Smooth muscle cell (in vitro differentiated cells): ENCODE results near the gene LARGE2. TPM values are rescaled to one million over a fixed set of nuclear protein-coding genes. Genes with fewer than 3 reads are reported as not detected.
"Not testable (repeated sequence)": the region's sequence is repeated elsewhere in the genome, so short reads cannot be mapped to it uniquely, and the experiment has no call there.

Source experiments
- DNase-seq: peaks from one replicate; lab custom pipeline; 2025; ENCODE audit not compliant: unreplicated experiment; lab: John Stamatoyannopoulos, UW
- H2AFZ ChIP-seq: fragments of 200-600 bp; sonication (generic); 2 replicates; pipeline ENCODE4 v1.6.0; 2016; ENCODE audit warnings: antibody characterized with exemption, low read depth, mild to moderate bottlenecking
- H3F3A ChIP-seq: fragments of 200-600 bp; sonication (generic); 2 replicates; pipeline ENCODE4 v1.6.0; 2017; ENCODE audit warnings: antibody characterized with exemption, low read depth
- H3K27ac ChIP-seq: fragments of 200-600 bp; sonication (generic); 2 replicates; pipeline ENCODE4 v1.5.1; 2016; ENCODE audit warnings: low read depth, mild to moderate bottlenecking
- H3K27me3 ChIP-seq: fragments of 200-600 bp; sonication (generic); 2 replicates; pipeline ENCODE4 v1.6.1; 2016; ENCODE audit warnings: low read depth, mild to moderate bottlenecking
- H3K36me3 ChIP-seq: fragments of 200-600 bp; sonication (generic); 2 replicates; pipeline ENCODE4 v1.5.1; 2016; ENCODE audit warnings: low read depth
- H3K4me1 ChIP-seq: fragments of 200-600 bp; sonication (generic); 2 replicates; pipeline ENCODE4 v1.5.1; 2016; ENCODE audit warnings: low read depth
- H3K4me2 ChIP-seq: fragments of 200-600 bp; sonication (generic); 2 replicates; pipeline ENCODE4 v1.6.0; 2016; ENCODE audit warnings: mild to moderate bottlenecking
- H3K4me3 ChIP-seq: fragments of 200-600 bp; sonication (generic); 2 replicates; pipeline ENCODE4 v1.5.1; 2016; ENCODE audit warnings: mild to moderate bottlenecking
- H3K79me2 ChIP-seq: fragments of 200-600 bp; sonication (generic); 2 replicates; pipeline ENCODE4 v1.6.0; 2016; ENCODE audit warnings: low read depth, mild to moderate bottlenecking
- H3K9ac ChIP-seq: fragments of 200-600 bp; sonication (generic); 2 replicates; pipeline ENCODE4 v1.6.0; 2016; ENCODE audit warnings: low read depth
- H3K9me3 ChIP-seq: fragments of 200-600 bp; sonication (generic); replicated peaks from 2 replicates; pipeline ENCODE4 v1.5.1; 2016; ENCODE audit warnings: low read depth
- H4K20me1 ChIP-seq: fragments of 200-600 bp; sonication (generic); 2 replicates; pipeline ENCODE4 v1.6.0; 2016; ENCODE audit warnings: low read depth
- WGBS: methylation state at CpG from one replicate; pipeline ENCODE4 v1.1.7; 2016; ENCODE audit warnings: low lambda C conversion rate; 5-methylcytosine and 5-hydroxymethylcytosine counted together
- polyA plus RNA-seq: library from polyadenylated mRNA; unstranded; fragments of >200 nt; fragmentation: Nextera tagmentation; extraction: Ambion mirVana; gene quantifications from 2 replicates; pipeline ENCODE4 v1.2.1, GENCODE V29; 2016
- total RNA-seq: library from RNA; depleted of rRNA; stranded (reverse); fragments of >200 nt; gene quantifications from 2 replicates; pipeline ENCODE4 v1.2.3, GENCODE V29; 2014
- TF ChIP-seq, protein P1 (sequence below): fragments of 200-600 bp; sonication (generic); IDR thresholded peaks from 2 replicates; pipeline ENCODE4 v1.5.1; 2017; ENCODE audit warnings: borderline replicate concordance, mild to moderate bottlenecking, antibody characterized with exemption; ENCODE audit not compliant: insufficient read depth, poor library complexity, severe bottlenecking

Gene LARGE2
- total and polyA plus RNA-seq, 2 experiments from 2014 or later: 0.40 to 0.46 TPM

DNA sequence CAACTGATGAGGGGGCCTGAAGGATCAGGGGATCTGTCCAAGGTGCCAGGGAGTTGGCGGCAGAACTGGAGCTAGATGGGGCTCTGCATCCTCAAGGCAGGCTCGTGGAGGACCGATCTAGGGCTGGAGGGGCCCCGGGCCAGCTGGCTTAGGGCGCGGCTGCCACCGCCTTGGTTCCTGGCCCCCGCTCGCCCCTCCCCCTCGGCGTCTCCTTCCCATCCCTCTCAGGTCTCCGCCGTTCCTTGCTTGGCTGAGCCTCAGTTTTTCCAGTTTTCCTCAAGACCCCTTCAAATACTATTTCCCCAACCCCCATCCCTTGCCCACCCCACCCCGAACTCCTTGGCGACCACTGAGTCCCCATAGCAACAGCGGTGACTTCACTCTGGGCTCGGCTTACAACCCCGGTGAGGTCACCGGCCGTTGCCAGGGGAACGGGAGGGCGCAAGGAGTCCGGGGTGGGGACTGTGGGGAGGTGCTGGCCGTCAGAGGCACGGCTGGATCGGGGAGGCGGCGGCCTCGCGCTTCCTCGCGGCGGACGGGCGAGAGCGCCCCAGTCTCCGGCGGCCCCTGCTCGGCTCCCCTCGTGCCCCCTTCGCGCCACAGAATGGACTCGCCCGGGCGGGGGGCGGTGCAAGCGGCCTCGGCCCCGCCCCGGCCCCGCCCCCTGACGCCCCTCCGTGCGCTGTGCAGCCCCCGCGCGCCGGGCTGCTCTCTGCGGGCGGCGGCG is 22.8 kb upstream of the LARGE2 start:
- no peaks in the 10 kb centered on the region for H3K27me3 ChIP-seq
- no peaks in the 10 kb centered on the region for H3F3A ChIP-seq
- H3K4me1 ChIP-seq: peaks cover 24% of the 10 kb centered on the region
- H3K79me2 ChIP-seq: no peaks in the 10 kb centered on the region
- peak overlapping the region; percentile 68 for H3K4me3 ChIP-seq
- H3K36me3 ChIP-seq: no peaks in the 10 kb centered on the region
- peaks cover 9% of the 10 kb centered on the region for H4K20me1 ChIP-seq
- no peak overlapping the region for H2AFZ ChIP-seq
- H3K4me2 ChIP-seq: peak overlapping the region; percentile 99
- 1% methylated on average over 27 of the region's 62 CpGs for whole genome bisulfite sequencing
- H3K27ac ChIP-seq: peak overlapping the region; percentile 72
- H3K9ac ChIP-seq: peak overlapping the region; percentile 97
- H3K9me3 ChIP-seq: no peaks in the 10 kb centered on the region
- peak; percentile 47 for DNase-seq
- TF ChIP-seq, protein P1, sequence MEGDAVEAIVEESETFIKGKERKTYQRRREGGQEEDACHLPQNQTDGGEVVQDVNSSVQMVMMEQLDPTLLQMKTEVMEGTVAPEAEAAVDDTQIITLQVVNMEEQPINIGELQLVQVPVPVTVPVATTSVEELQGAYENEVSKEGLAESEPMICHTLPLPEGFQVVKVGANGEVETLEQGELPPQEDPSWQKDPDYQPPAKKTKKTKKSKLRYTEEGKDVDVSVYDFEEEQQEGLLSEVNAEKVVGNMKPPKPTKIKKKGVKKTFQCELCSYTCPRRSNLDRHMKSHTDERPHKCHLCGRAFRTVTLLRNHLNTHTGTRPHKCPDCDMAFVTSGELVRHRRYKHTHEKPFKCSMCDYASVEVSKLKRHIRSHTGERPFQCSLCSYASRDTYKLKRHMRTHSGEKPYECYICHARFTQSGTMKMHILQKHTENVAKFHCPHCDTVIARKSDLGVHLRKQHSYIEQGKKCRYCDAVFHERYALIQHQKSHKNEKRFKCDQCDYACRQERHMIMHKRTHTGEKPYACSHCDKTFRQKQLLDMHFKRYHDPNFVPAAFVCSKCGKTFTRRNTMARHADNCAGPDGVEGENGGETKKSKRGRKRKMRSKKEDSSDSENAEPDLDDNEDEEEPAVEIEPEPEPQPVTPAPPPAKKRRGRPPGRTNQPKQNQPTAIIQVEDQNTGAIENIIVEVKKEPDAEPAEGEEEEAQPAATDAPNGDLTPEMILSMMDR: no peak

DNA sequence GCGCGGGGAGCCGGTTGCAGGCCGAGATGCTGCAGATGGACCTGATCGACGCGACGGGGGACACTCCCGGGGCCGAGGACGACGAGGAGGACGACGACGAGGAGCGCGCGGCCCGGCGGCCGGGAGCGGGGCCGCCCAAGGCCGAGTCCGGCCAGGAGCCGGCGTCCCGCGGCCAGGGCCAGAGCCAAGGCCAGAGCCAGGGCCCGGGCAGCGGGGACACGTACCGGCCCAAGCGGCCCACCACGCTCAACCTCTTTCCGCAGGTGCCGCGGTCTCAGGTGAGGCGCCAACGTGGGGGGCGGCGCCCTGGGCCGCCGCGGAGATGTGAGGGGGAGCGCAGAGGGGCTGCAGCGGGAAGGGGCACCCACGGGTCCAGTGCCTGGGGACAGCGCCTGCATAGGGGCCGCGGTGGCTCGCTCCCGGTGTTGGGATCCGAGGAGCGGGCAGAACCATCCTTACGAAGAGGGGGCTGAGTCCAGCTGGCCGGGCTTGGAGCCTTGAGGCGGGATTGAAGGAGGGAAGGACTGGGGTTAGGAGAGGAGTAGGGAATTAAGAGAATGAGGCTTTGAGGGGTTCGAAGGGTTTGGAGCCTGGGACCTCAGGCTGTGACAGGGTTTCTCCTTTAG is 22.2 kb upstream of the LARGE2 start:
- not testable (repeated sequence) for H3F3A ChIP-seq, H3K36me3 ChIP-seq, H3K27ac ChIP-seq, H3K79me2 ChIP-seq, H3K9me3 ChIP-seq, H3K27me3 ChIP-seq, H2AFZ ChIP-seq, H4K20me1 ChIP-seq, DNase-seq
- H3K4me1 ChIP-seq: peaks cover 24% of the 10 kb centered on the region
- peak overlapping the region; percentile 99 for H3K4me2 ChIP-seq
- H3K4me3 ChIP-seq: peak overlapping the region; percentile 68
- WGBS: 5% methylated on average over 25 of the region's 59 CpGs
- H3K9ac ChIP-seq: peak overlapping the region; percentile 97

DNA sequence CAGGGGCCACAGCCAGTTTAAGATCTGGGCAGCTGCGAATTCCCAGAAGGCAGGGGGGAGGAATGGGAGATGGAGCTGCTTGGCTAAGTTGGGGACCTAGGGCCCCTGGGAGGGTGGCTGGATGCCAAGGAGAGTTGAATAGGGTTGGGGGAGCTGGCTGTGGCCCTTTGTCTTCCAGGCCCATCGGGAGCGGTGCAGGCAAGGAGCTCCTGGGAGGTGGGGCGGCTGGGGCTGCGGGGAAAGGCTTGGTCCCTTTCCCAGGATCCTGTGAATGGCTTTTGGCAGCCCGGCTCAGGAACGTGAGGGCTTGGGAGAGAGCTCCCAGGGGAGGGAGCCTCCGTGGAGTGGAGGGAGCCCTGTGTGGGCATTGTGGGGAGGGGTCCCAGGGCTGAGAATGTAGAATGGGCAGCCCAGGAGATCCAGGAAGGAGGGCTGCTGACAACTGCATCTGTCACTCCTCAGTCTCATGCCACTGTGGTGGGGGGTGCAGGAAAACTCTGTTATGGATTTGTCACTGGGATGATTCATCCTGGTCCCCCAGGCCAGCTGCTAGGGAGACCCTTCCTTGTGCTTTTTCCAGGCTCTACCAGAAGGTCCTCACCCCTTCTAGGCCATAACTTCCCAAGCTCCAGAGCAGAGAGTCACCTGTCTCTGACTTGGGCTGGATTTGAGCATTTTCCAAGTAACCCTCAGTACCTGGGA is 21.4 kb upstream of the LARGE2 start:
- H4K20me1 ChIP-seq: peaks cover 9% of the 10 kb centered on the region
- H3K9me3 ChIP-seq: no peaks in the 10 kb centered on the region
- no peaks in the 10 kb centered on the region for H3K79me2 ChIP-seq
- WGBS: 61% methylated on average over 8 of the region's 8 CpGs
- no peaks in the 10 kb centered on the region for H3F3A ChIP-seq
- no peak for DNase-seq
- H3K27ac ChIP-seq: no peak overlapping the region
- peak overlapping the region; percentile 68 for H3K4me3 ChIP-seq
- no peaks in the 10 kb centered on the region for H3K36me3 ChIP-seq
- H3K4me2 ChIP-seq: peak overlapping the region; percentile 99
- H3K4me1 ChIP-seq: peaks cover 21% of the 10 kb centered on the region
- H2AFZ ChIP-seq: no peak overlapping the region
- no peaks in the 10 kb centered on the region for H3K27me3 ChIP-seq
- peak overlapping the region; percentile 97 for H3K9ac ChIP-seq
- TF ChIP-seq, protein P1: no peak

GRCh38 chr11:45901626-45902025 is 20.8 kb upstream of the LARGE2 start:
- Histone ChIP-seq H3K36me3 (no peaks in the 10 kb centered on the region), H3F3A (no peaks in the 10 kb centered on the region), H3K27me3 (no peaks in the 10 kb centered on the region), H3K27ac (no peak overlapping the region), H4K20me1 (peaks cover 9% of the 10 kb centered on the region), H2AFZ (no peak overlapping the region), H3K9ac (no peak overlapping the region), H3K4me2 (no peak overlapping the region), H3K79me2 (no peaks in the 10 kb centered on the region), H3K4me3 (no peak overlapping the region), H3K4me1 (peaks cover 16% of the 10 kb centered on the region), H3K9me3 (no peaks in the 10 kb centered on the region)
- TF ChIP-seq, protein P1: no peak
- DNase-seq: no peak
- 92% methylated on average over 6 of the region's 6 CpGs for WGBS
